NT2/D1 (cell line): Measurements from ENCODE around the gene ADAMTS18.

Experiments
- DNase-seq: peaks from one replicate; pipeline ENCODE4 v3.0.0-alpha.2; 2011; ENCODE audit warnings: low read depth, low spot score
- H3K27me3 ChIP-seq: 2 replicates; pipeline ENCODE4 v1.6.0; 2011; ENCODE audit warnings: mild to moderate bottlenecking; ENCODE audit not compliant: insufficient read length, insufficient read depth
- H3K36me3 ChIP-seq: 2 replicates; pipeline ENCODE4 v1.6.1; 2011; ENCODE audit warnings: mild to moderate bottlenecking, low read length, mixed read lengths; ENCODE audit not compliant: insufficient read depth, insufficient read length
- H3K4me1 ChIP-seq: 2 replicates; pipeline ENCODE4 v1.5.1; 2011; ENCODE audit not compliant: insufficient read depth, insufficient read length
- H3K4me3 ChIP-seq: 2 replicates; pipeline ENCODE4 v1.5.1; 2011; ENCODE audit warnings: low read depth; ENCODE audit not compliant: insufficient read length
- H3K9ac ChIP-seq: 2 replicates; pipeline ENCODE4 v1.6.0; 2011; ENCODE audit warnings: low read depth; ENCODE audit not compliant: insufficient read length
- H3K9me3 ChIP-seq: 2 replicates; pipeline ENCODE4 v1.5.1; 2011; ENCODE audit warnings: mild to moderate bottlenecking, low read length; ENCODE audit not compliant: insufficient read depth
- SUZ12 ChIP-seq: IDR thresholded peaks from 2 replicates; pipeline ENCODE4 v1.6.1; 2011; ENCODE audit not compliant: insufficient read length, insufficient read depth; ENCODE audit errors: extremely low read depth
- YY1 ChIP-seq: IDR thresholded peaks from 2 replicates; pipeline ENCODE4 v1.6.1; 2011; ENCODE audit not compliant: insufficient read length, insufficient read depth
- ZNF274 ChIP-seq: IDR thresholded peaks from 2 replicates; pipeline ENCODE4 v1.6.1; 2011; ENCODE audit warnings: mild to moderate bottlenecking, low read depth, low read length

Gene ADAMTS18

DNA sequence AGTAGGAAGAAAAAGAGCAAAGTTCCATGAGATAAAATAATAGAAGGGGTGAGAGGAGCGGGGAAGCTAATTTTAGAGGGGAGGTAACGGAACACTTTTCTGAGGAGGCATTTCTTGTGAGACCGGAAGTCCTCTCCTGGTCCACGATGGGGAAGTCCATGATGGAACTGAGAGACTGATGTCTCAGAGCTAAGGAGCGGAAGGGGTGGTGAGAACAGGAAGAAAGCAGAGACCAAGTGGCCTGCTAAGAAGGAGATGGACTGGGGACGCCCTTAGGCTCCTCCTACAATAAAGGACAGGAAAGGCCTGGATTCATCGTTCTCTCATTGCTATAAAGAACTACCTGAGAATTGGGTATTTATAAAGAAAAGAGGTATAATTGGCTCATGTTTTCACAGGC lies 59.4 kb downstream of the ADAMTS18 start:
- TF ChIP-seq SUZ12 (no peak), YY1 (no peak), ZNF274 (no peak)
- Histone ChIP-seq H3K27me3 (no peaks in the 10 kb centered on the region), H3K9ac (no peak overlapping the region), H3K4me1 (no peaks in the 10 kb centered on the region), H3K9me3 (no peaks in the 10 kb centered on the region), H3K36me3 (no peaks in the 10 kb centered on the region), H3K4me3 (no peak overlapping the region)
- DNase-seq, result no peak

GRCh38 chr16:77374384-77374783 lies 60.5 kb downstream of the ADAMTS18 start:
- TF ChIP-seq ZNF274 (no peak), YY1 (no peak), SUZ12 (no peak)
- H3K9ac ChIP-seq, result no peak overlapping the region
- H3K36me3 ChIP-seq, result no peaks in the 10 kb centered on the region
- no peak for DNase-seq
- H3K4me3 ChIP-seq, result no peak overlapping the region
- H3K27me3 ChIP-seq, result no peaks in the 10 kb centered on the region
- H3K9me3 ChIP-seq, result no peaks in the 10 kb centered on the region
- no peaks in the 10 kb centered on the region for H3K4me1 ChIP-seq

DNA sequence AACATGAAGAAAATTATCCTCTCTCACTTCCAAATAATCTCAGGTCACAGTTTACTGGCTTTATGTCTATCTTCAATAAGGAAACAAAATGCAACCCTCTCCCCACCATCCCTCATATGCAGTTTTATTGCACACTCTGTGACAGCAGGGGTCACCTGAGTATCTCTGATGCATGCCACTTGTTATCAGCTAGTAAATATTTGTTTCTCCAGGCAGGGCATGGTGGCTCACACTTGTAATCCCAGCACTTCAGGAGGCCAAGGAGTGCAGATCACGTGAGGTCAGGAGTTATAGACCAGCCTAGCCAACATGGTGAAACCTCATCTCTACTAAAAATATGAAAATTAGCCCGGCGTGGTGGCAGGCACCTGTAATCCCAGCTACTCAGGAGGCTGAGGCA lies 61.1 kb downstream of the ADAMTS18 start:
- no peaks in the 10 kb centered on the region for H3K27me3 ChIP-seq
- TF ChIP-seq ZNF274 (no peak), SUZ12 (no peak), YY1 (no peak)

GRCh38 chr16:77364770-77365169 lies 70.1 kb downstream of the ADAMTS18 start:
- H3K4me1 ChIP-seq, result no peaks in the 10 kb centered on the region
- no peaks in the 10 kb centered on the region for H3K36me3 ChIP-seq
- H3K9me3 ChIP-seq, result no peaks in the 10 kb centered on the region
- DNase-seq, result no peak
- H3K9ac ChIP-seq, result no peak overlapping the region
- H3K27me3 ChIP-seq, result no peaks in the 10 kb centered on the region
- TF ChIP-seq YY1, result no peak
- TF ChIP-seq SUZ12, result no peak
- TF ChIP-seq ZNF274, result no peak
- no peak overlapping the region for H3K4me3 ChIP-seq

More for the DNA sequence above, 61.1 kb downstream of the ADAMTS18 start:
- Histone ChIP-seq H3K4me3 (no peak overlapping the region), H3K9me3 (no peaks in the 10 kb centered on the region), H3K4me1 (no peaks in the 10 kb centered on the region), H3K9ac (no peak overlapping the region), H3K36me3 (no peaks in the 10 kb centered on the region)
- no peak for DNase-seq

DNA sequence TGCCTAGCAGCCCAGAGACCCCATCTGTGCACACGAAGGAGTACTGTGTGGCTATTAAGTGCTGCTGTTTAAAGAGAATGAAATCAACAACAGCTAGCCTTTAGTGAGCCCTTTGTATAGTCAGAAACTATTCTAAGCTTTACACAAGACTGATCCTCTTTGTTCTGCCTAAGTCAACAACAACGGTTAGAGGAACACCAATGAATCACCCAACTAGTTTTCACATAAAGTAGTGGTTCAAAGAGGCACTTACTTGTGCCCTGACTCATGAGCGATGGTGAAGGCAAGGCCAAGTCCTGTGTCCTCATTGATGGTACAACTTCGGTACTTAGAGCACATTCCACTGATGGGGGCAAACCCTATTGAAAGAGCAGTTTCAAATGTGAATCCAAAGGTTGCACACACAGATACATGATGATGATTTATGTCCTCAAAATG lies 75.8 kb downstream of the ADAMTS18 start:
- Histone ChIP-seq H3K36me3 (no peaks in the 10 kb centered on the region), H3K4me1 (no peaks in the 10 kb centered on the region), H3K9me3 (no peaks in the 10 kb centered on the region), H3K4me3 (no peak overlapping the region), H3K27me3 (no peaks in the 10 kb centered on the region), H3K9ac (no peak overlapping the region)
- TF ChIP-seq ZNF274 (no peak), YY1 (no peak), SUZ12 (no peak)
- peak; percentile 30 for DNase-seq

DNA sequence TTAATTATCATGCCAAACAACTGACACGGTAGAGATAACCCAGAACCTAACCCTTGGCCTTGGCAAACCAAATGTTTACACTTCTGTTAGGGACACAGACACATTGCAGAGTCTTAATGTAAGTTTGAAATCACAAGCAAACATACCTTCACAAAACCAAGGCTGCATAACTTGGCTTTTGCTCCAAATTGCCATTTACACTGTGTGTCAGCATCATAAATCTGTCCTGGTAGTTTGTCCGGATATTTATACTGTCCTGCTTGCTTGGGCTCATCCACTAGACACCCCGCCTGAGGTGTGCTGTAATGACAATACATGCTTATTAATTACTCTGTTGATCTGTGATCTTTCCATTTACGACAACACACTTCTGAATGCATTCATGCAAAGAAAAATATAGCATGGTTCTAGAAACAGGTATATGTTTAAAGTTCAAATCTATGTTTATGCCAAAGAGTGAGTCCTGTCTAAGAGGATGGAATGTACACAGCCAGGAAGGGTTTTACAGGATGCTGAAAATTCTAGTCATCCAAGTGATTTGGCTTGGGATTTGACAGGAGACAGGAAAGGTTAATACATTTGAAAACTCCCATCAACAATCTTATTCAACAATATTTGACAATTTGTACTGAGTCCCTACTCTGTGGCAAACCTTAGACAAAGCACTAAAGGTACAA lies 81.1 kb downstream of the ADAMTS18 start:
- no peaks in the 10 kb centered on the region for H3K9me3 ChIP-seq
- no peak overlapping the region for H3K4me3 ChIP-seq
- TF ChIP-seq ZNF274 (no peak), YY1 (no peak), SUZ12 (no peak)
- H3K27me3 ChIP-seq, result no peaks in the 10 kb centered on the region
- no peak for DNase-seq
- H3K9ac ChIP-seq, result no peak overlapping the region
- no peaks in the 10 kb centered on the region for H3K4me1 ChIP-seq
- H3K36me3 ChIP-seq, result no peaks in the 10 kb centered on the region

GRCh38 chr16:77344341-77344740 lies 90.5 kb downstream of the ADAMTS18 start:
- H3K27me3 ChIP-seq, result no peaks in the 10 kb centered on the region
- no peaks in the 10 kb centered on the region for H3K4me1 ChIP-seq
- DNase-seq, result no peak
- TF ChIP-seq SUZ12 (no peak), ZNF274 (no peak), YY1 (no peak)
- H3K9ac ChIP-seq, result no peak overlapping the region
- no peak overlapping the region for H3K4me3 ChIP-seq
- no peaks in the 10 kb centered on the region for H3K36me3 ChIP-seq
- H3K9me3 ChIP-seq, result peaks cover 10% of the 10 kb centered on the region

DNA sequence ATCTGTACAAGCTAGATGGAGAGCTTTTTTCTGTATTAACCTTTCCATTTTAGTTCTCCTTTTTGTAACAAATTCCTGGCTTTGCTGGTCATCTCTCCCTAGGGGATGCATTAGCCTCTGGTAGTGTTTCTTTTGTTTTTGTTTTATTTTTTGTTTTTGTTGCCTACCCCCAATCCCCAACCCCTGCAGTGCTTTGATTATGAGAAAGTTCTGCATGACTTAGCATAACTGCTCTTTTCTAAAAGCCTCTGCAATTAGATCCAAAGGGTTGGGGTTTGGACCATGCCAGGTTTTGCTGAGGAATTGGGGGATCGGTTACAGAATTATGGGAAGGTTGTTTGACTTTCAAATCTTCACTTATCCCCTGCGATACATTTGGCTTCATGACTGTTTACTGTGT lies 98.2 kb downstream of the ADAMTS18 start:
- H3K36me3 ChIP-seq, result no peaks in the 10 kb centered on the region
- H3K9ac ChIP-seq, result no peak overlapping the region
- no peaks in the 10 kb centered on the region for H3K27me3 ChIP-seq
- no peaks in the 10 kb centered on the region for H3K9me3 ChIP-seq
- peak; percentile 23 for DNase-seq
- TF ChIP-seq YY1 (no peak), ZNF274 (no peak), SUZ12 (no peak)
- H3K4me1 ChIP-seq, result no peaks in the 10 kb centered on the region
- no peak overlapping the region for H3K4me3 ChIP-seq
